Peyer's patch (tissue), 4 donors: Measurements from ENCODE around the gene MAPK13.

Experiments used
- POLR2A ChIP-seq, 2 donors: fragments of 450-650 bp; IDR thresholded peaks; one replicate each; pipeline ENCODE4 v1.5.1; 2017; ENCODE audit warnings: antibody characterized with exemption in 2 of 2, mild to moderate bottlenecking in 2 of 2, moderate library complexity in 2 of 2
- TF ChIP-seq, protein P1 (sequence below), 6 experiments: fragments of 450-650 bp in 4 of 6; fragments of 200-600 bp in 2 of 6; sonication (generic) in 1 of 6; IDR thresholded peaks; one replicate each; pipeline ENCODE4 v1.5.1; 2017 to 2019; ENCODE audit warnings: antibody characterized with exemption in 6 of 6, mild to moderate bottlenecking in 3 of 6, moderate library complexity in 1 of 6

DNA sequence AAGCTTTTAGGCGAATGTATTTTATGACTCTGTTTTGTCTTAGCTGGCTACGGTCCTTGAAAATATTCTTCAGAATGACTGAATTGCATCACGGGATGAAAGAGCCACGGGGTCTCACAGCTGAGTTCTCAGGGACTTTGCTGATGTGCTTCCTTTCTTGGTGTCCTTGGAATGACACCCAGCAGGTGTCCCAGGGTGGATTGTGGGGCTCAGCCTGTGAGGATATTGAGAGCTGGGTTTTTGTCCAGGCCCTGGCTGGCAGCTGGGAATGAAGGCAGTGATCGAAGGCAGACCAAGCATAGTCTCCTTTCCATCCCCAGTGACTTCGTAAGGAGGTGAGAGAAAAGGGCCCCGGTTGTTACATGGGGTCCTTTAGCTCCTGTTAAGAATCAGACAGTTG, 18.8 kb upstream of the MAPK13 start:
- TF ChIP-seq, protein P1, sequence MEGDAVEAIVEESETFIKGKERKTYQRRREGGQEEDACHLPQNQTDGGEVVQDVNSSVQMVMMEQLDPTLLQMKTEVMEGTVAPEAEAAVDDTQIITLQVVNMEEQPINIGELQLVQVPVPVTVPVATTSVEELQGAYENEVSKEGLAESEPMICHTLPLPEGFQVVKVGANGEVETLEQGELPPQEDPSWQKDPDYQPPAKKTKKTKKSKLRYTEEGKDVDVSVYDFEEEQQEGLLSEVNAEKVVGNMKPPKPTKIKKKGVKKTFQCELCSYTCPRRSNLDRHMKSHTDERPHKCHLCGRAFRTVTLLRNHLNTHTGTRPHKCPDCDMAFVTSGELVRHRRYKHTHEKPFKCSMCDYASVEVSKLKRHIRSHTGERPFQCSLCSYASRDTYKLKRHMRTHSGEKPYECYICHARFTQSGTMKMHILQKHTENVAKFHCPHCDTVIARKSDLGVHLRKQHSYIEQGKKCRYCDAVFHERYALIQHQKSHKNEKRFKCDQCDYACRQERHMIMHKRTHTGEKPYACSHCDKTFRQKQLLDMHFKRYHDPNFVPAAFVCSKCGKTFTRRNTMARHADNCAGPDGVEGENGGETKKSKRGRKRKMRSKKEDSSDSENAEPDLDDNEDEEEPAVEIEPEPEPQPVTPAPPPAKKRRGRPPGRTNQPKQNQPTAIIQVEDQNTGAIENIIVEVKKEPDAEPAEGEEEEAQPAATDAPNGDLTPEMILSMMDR (IDR thresholded peaks at IDR 0.05): no peak
- TF ChIP-seq POLR2A (IDR thresholded peaks at IDR 0.05): no peak
